Superior temporal gyrus (tissue), 1 donor: Measurements from ENCODE around the gene DIMT1.
A peak's percentile ranks its signal among the peaks of the same experiment; 100 is the strongest.

ENCODE experiments used
- DNase-seq: peaks from one replicate; pipeline ENCODE4 v3.0.0-alpha.2; 2016; ENCODE audit errors: extremely low spot score

DIMT1 gene

GRCh38 chr5:62403411-62404250, at the start of gene DIMT1:
Gene DIMT1, minus strand, starts transcription at chr5:62403905. Its CDS starts 133 bp downstream, at chr5:62403772.
- DNase-seq, result peak; percentile 99

GRCh38 chr5:62450259-62450658, 46.6 kb upstream of the DIMT1 start:
- no peak for DNase-seq

- no peak for DNase-seq
These were observed 44.8 kb upstream of the DIMT1 start for GRCh38 chr5:62448528-62448927.

- DNase-seq, result no peak
These were observed 28.9 kb upstream of the DIMT1 start for GRCh38 chr5:62432621-62433064.

GRCh38 chr5:62431735-62432620, 28.3 kb upstream of the DIMT1 start:
- no peak for DNase-seq

- no peak for DNase-seq
These were observed 21.1 kb upstream of the DIMT1 start for GRCh38 chr5:62424763-62425162.

GRCh38 chr5:62421414-62421813, 17.7 kb upstream of the DIMT1 start:
- DNase-seq, result no peak

- DNase-seq, result no peak
These were observed 15.9 kb upstream of the DIMT1 start for GRCh38 chr5:62419609-62420008.

GRCh38 chr5:62418462-62419076, 14.9 kb upstream of the DIMT1 start:
- DNase-seq, result no peak

GRCh38 chr5:62413711-62414110, 10.0 kb upstream of the DIMT1 start:
- DNase-seq, result peak; percentile 5

- peak; percentile 100 for DNase-seq
These were observed 9.0 kb upstream of the DIMT1 start, which contains the start of gene IPO11 for GRCh38 chr5:62412549-62413329. Gene IPO11, plus strand, starts transcription at chr5:62412763. Its CDS starts 24,517 bp downstream, at chr5:62437280.

- no peak for DNase-seq
These were observed 8.3 kb downstream of the DIMT1 start for GRCh38 chr5:62395210-62395950.

- no peak for DNase-seq
These were observed 16.9 kb downstream of the DIMT1 start for GRCh38 chr5:62386824-62387223.

GRCh38 chr5:62385816-62386400, 17.8 kb downstream of the DIMT1 start:
- no peak for DNase-seq

GRCh38 chr5:62385131-62385530, 18.6 kb downstream of the DIMT1 start:
- DNase-seq, result no peak

- no peak for DNase-seq
These were observed 27.6 kb downstream of the DIMT1 start for GRCh38 chr5:62376064-62376463.

- no peak for DNase-seq
These were observed 28.1 kb downstream of the DIMT1 start for GRCh38 chr5:62375627-62376026.

- DNase-seq, result no peak
These were observed 29.6 kb downstream of the DIMT1 start for GRCh38 chr5:62374090-62374489.

GRCh38 chr5:62373382-62373781, 30.3 kb downstream of the DIMT1 start:
- DNase-seq, result no peak

GRCh38 chr5:62372600-62372999, 31.1 kb downstream of the DIMT1 start:
- no peak for DNase-seq
